Tongue (tissue), 2 donors: ENCODE data around the gene UGT1A6. TPM values are rescaled to one million over a fixed set of nuclear protein-coding genes. Genes with fewer than 3 reads are reported as not detected.
"Not testable (repeated sequence)": the region's sequence is repeated elsewhere in the genome, so short reads cannot be mapped to it uniquely, and the experiment has no call there.

ENCODE experiments used
- DNase-seq: peaks from one replicate; pipeline ENCODE4 v3.0.0-alpha.2; 2015
- total RNA-seq: library from RNA; depleted of rRNA; stranded (reverse); fragments of >200 nt; gene quantifications from one replicate; pipeline ENCODE4 v1.2.3, GENCODE V29; 2014

Gene UGT1A6
- total RNA-seq, 1 donor from 2014 or later: 9.6 TPM

DNA sequence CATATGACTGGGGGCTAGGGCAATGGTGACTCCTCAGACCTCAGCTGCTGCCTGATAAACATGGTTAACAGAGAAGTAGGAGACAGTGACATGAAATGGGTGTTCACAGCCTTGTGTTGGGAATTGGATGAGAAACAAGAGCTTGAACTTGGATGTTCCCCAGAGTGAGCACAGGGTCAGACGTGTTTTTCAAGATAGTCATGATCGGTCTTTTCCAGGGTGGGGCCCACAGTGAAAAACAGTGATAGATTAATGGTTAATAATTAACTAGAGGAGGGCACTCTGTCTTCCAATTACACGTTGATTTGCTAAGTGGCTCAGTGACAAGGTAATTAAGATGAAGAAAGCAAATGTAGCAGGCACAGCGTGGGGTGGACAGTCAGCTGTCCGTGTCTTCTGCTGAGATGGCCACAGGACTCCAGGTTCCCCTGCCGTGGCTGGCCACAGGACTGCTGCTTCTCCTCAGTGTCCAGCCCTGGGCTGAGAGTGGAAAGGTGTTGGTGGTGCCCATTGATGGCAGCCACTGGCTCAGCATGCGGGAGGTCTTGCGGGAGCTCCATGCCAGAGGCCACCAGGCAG lies 36.1 kb downstream of the UGT1A6 start, which contains the start of gene UGT1A3:
TSS of gene UGT1A3 (plus strand) at position 320 of the 579 bp plus-strand sequence. CDS start at position 405, 85 bp downstream.
- no peak for DNase-seq

DNA sequence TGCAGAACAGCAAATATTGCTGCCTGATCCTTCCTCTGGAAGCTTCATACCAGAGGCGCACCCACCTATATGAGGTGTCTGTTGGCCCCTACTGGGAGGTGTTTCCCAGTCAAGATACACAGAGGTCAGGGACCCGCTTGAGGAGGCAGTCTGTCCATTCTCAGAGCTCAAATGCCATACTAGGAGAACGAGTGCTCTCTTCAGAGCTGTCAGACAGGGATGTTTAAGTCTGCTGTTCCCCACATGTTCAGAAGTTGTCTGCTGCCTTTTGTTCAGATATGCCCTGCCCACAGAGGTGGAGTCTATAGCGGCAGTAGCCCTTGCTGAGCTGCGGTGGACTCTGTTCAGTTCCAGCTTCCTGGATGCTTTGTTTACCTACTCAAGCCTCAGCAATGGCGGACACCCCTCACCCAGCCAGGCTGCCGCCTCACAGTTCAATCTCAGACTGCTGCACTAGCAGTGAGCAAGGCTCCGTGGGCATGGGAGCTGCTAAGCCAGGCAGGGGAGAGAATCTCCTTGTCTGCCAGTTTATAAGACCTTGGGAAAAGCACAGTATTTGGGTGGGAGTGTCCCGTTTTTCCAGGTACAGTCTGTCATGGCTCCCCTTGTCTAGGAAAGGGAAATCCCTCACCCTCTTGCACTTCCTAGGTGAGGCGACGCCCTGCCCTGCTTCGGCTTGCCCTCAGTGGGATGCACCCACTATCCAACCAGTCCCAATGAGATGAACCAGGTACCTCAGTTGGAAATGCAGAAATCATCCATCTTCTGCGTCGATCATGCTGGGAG lies 44.4 kb downstream of the UGT1A6 start:
- DNase-seq: not testable (repeated sequence)

DNA sequence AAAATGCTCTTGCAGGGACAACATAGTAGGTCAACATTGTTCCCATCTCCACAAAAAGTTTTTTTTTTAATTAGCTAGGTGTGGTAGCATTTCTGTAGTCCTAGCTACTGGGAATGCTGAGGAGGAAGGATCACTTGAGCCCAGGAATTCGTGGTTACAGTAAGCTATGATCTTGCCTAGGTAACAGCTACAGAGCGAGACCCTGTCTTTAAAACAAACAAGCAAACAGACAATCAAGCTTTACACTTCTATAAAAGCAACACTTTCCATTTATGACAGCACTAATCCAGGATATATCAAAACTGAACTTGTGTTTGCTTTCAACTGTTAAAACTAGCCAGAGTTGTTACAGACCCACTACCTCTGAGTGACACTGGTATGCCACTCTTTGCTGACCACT lies 48.2 kb downstream of the UGT1A6 start:
- DNase-seq: no peak

DNA sequence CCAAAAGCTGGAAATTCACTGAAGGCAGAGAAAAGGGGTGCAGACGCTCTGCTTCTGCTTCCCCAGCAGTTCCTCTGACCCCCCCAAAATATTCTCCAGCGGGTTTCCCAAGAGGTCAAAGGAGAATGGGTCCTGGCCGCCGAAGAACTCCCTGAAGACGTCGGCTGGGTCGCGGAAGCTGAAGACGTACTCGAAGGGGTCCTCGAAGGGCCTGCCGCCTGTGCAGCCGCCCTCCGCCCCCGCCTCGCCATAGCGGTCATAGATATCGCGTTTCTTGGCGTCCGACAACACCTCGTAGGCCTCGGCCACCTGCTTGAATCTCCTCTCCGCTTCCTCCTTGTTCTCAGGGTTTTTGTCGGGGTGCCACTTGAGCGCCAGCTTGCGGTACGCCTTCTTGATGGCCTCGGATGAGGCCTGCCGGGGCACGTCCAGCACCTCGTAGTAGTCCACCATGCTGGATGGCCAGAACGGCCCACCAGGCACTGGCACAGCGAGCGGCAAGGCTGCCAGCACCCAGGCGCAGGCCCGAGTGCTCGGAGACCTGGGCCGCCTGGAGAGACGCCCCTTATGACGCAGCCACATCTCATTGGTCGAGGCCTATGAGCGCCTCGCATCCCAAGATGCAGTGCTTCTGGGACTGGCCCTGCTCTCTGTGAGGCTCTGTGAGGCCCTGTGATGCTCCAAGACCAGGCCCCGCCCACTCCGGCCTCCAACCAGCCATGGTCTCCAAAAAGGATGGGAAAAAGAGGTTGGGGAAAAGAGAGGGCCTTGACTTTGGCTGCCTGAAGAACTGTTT lies 51.0 kb downstream of the UGT1A6 start:
- no peak for DNase-seq

DNA sequence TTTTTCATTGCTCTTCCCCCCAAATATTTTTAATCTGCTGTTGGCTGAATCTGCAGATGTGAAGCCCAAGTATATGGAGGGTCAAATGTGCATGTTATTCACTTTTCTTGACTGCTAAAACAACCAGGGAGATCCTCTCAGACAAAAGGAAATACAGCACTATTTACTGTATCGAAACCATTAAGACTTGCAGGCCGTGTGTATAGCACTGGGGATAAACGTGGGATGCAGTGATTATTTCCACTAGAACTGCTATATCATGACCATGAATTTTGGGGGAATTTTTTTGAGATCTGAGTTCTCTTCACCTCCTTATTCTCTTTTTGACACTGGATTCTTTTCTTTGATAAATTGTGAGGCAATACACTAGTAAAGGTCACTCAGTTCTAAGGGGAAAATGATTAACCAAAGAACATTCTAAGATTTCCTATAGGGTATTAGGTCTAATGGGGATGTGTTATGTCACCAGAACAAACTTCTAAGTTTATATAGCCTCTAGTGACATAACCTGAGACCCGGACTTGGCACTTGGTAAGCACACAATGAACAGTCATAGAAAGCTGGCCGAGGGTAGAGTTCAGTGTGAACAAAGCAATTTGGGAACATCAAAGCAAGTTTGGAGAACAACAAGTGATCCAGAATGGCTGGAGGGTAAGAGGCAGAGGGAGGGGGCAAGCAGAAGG lies 52.5 kb downstream of the UGT1A6 start:
- no peak for DNase-seq

DNA sequence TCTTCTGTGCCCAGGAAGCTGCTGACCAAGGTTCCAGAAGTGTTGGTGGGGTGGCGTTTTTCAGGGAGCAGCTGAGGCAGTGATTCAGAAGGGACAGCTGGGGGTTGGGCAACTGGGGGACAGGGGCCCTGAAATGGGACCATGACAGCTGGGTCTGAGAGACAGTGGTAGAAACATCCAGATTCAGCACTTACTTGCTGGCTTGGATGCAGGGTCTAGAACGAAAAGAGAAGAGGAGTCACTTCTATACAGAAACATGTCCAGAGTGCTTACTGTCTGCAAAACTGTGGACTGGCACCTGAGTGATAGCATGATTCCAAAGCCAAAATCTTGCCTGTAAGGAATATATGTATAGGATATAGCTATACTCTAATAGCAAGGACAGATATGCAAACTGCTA lies 53.1 kb downstream of the UGT1A6 start:
- not testable (repeated sequence) for DNase-seq

DNA sequence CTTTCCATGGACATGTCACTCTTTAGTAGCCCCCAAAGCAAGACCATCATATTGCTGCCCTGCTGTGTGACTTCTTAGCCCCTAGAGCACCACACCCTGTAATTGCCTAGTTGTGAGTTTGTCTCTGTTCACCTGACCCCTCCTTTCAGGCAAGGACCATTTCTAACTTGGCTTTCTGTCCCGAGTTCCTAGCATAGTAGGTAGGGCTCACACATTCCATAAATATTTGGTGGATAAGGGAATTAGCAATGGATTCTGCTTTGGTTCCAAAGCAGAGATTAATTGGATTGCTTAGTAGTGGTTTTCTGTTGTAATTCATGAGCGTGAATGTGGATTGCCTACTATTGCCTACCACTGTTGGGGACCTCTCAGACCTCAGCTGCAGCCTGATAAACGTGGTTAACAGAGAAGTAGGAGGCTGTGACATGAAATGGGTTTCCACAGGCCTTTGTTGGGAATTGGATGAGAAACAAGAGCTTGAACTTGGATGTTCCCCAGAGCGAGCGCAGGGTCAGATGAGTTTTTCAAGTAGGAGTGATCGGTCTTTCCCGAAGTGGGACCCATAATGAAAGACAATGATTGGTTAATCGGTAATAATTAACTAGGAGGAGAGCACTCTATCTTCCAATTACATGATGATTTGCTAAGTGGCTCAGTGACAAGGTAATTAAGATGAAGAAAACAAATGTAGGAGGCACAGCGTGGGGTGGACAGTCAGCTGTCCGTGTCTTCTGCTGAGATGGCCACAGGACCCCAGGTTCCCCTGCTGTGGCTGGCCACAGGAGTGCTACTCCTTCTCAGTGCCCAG lies 54.0 kb downstream of the UGT1A6 start:
- no peak for DNase-seq

DNA sequence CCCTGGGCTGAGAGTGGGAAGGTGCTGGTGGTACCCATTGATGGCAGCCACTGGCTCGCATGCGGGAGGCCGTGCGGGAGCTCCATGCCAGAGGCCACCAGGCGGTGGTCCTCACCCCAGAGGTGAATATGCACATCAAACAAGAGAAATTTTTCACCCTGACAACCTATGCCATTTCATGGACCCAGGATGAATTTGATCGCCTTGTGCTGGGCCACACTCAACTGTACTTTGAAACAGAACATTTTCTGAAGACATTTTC lies 54.5 kb downstream of the UGT1A6 start:
- no peak for DNase-seq

DNA sequence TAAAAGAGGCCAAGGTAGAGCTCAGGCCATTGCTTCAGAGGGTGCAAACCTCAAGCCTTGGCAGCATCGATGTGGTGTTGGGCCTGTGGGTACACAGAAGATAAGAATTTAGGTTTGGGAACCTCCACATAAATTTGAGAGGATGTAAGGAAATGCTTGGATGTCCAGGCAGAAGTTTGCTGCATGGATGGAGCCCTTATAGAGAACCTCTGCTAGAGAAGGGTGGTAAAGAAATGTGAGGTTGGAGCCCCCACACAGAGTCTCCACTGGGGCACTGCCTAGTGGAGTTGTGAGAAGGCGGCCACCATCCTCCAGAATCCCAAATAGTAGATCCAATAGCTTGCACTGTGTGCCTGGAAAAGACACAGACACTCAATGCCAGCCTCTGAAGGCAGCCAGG lies 58.0 kb downstream of the UGT1A6 start:
- not testable (repeated sequence) for DNase-seq

DNA sequence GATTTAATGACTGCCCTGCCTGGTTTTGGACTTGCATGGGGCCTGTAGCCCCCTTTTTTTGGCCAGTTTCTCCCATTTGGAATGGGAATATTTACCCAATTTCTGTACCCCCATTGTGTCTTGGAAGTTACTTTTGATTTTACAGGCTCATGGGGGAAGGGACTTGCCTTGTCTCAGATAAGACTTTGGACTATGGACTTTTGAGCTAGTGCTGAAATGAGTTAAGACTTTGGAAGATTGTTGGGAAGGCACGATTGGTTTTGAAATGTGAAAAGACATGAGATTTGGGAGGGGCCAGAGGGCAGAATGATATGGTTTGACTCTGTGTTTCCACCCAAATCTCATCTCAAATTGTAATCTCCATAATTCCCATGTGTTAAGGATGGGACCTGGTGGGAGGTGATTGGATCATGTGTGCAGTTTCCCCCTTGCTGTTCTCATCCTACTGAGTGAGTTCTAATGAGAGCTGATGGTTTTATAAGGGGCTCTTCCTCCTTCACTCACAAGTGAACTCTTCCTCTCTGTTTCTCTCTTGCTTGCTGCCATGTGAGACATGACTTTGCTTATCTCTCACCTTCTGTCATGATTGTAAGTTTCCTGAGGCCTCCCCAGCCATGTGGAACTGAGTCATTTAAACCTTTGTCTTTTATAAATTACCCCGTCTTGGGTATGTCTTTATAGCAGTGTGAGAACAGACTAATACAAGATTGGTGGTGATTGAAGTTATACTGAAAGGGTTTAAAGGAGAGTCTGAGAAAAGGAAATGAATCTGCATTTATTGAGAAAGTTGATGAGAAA lies 58.7 kb downstream of the UGT1A6 start:
- not testable (repeated sequence) for DNase-seq

DNA sequence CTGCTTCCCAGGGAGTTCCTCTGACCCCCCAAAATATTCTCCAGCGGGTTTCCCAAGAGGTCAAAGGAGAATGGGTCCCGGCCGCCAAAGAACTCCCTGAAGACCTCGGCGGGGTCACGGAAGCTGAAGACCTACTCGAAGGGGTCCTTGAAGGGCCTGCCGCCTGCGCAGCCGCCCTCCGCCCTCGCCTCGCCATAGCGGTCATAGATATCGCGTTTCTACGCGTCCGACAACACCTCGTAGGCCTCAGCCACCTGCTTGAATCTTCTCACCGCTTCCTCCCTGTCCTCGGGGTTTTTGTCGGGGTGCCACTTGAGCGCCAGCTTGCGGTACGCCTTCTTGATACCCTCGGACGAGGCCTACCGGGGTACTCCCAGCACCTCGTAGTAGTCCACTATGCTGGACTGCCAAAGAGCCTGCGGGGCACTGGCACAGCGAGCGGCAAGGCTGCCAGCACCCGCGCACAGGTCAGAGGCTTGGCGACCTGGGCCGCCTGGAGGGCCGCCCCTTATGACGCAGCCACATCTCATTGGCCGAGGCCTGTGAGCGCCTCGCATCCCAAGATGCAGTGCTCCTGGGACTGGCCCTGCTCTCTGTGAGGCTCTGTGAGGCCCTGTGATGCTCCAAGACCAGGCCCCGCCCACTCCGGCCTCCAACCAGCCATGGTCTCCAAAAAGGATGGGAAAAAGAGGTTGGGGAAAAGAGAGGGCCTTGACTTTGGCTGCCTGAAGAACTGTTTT lies 62.4 kb downstream of the UGT1A6 start:
- no peak for DNase-seq

DNA sequence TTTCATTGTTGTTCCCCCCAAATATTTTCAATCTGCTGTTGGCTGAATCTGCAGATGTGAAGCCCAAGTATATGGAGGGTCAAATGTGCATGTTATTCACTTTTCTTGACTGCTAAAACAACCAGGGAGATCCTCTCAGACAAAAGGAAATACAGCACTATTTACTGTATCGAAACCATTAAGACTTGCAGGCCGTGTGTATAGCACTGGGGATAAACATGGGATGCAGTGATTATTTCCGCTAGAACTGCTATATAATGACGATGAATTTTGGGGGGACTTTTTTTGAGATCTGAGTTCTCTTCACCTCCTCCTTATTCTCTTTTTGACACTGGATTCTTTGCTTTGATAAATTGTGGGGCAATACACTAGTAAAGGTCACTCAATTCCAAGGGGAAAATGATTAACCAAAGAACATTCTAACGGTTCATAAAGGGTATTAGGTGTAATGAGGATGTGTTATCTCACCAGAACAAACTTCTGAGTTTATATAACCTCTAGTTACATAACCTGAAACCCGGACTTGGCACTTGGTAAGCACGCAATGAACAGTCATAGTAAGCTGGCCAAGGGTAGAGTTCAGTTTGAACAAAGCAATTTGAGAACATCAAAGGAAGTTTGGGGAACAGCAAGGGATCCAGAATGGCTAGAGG lies 63.9 kb downstream of the UGT1A6 start:
- DNase-seq: no peak

DNA sequence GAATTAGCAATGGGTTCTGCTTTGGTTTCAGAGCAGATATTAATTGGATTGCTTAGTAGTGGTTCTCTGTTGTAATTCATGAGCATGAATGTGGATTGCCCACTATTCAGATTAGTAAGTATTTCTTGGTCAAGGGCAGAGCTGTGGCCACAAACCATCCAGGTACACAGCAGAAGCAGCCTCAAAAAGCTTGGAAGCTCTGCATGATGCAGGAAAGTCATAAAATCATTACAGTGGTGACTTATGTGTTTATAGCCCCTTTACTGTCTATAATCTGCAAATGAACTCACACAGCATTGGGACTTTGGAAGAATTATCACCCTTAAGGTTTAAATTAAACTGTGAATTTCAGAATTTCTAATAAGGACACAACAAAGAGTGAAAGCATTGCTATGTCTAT lies 65.5 kb downstream of the UGT1A6 start:
- no peak for DNase-seq

DNA sequence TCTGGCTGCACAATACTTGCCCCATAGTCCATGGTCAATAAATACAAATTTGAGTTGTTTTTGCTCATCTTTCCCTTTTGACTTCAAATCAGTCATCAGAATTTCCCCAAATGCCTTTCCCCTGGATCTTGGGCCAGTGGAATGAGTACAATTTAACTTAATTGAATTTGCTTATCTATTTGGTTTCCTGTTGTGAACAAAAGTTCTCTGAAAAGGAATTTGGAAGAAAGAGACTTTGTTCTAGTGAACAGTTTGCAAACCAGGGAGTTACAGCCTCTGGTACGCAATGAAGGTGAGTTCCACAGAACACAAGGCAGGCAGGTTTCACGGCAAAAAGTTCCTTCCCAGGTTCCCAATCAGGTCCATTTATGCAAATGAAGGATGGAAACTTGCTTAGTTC lies 66.2 kb downstream of the UGT1A6 start:
- no peak for DNase-seq

DNA sequence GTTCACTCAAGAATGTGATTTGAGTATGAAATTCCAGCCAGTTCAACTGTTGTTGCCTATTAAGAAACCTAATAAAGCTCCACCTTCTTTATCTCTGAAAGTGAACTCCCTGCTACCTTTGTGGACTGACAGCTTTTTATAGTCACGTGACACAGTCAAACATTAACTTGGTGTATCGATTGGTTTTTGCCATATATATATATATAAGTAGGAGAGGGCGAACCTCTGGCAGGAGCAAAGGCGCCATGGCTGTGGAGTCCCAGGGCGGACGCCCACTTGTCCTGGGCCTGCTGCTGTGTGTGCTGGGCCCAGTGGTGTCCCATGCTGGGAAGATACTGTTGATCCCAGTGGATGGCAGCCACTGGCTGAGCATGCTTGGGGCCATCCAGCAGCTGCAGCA lies 67.4 kb downstream of the UGT1A6 start, which contains the start of gene UGT1A1:
TSS of gene UGT1A1 (plus strand) at position 228 of the 400 bp plus-strand sequence. CDS start at position 246, 18 bp downstream.
- DNase-seq: no peak

DNA sequence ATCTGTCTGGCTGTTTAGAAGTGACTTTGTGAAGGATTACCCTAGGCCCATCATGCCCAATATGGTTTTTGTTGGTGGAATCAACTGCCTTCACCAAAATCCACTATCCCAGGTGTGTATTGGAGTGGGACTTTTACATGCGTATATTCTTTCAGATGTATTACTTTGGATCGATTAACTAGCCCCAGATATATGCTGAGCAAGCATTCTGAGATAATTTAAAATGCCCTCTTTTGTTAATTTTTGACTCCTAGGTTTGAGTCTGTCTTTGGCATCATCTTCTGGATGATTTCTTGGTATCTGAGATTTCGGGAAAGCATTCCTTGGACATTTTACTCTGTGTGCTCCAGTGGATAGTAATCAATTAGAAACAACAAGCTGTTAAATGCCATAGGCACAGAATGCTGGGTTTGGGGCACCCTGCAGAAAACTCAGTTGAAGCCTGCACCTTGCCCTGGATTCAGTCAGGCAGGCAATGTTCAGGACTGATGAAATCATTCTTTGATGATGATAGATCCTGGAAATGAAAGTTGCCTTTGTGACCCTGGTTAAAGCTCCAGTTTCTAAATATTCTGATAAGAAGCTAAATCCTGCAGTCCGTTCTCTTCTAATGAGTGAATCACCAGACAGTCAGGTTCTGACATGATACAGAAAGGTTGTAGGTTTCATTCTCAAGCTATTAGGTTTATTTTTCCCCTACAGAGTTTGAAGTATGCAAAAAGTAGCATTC lies 68.5 kb downstream of the UGT1A6 start:
- DNase-seq: no peak

DNA sequence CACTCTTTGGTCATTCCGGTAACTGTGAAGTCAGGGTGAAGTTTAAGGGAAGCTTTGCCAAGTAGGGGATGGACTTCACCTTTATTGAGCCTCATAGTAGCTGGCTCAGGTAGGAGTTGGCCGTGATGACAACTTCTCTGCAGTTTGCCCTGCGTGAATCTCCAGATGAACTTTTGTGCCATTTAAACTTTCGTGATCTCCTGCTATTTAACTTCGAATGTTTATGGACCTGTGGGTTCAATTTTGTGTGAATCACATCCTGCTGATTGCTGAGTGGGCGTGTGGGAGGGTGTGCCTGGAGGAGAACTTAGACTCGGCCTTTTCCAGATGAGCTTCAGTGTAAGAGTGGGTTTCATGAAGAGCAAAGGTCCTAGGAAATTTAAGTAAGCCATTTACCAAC lies 71.6 kb downstream of the UGT1A6 start:
- no peak for DNase-seq

DNA sequence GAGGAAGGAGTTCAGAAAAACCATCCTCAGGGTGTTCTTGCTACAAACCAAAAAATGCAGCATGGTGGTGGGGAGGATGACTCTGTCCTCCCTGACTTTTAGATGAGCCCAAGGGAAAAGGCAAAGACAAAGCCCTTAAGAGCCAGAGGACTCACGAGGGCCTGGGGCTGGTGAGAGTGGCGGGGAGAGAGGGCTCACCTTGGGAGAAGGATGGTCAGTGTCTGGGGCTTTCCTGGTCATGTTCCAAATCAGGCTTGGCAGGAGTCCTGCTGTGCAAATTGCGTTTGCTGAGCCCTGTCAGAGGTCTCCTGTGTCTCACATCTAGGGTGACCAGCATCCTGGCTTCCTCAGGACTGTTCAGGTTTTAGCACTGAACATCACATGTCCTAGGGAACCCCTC lies 72.1 kb downstream of the UGT1A6 start:
- no peak for DNase-seq

DNA sequence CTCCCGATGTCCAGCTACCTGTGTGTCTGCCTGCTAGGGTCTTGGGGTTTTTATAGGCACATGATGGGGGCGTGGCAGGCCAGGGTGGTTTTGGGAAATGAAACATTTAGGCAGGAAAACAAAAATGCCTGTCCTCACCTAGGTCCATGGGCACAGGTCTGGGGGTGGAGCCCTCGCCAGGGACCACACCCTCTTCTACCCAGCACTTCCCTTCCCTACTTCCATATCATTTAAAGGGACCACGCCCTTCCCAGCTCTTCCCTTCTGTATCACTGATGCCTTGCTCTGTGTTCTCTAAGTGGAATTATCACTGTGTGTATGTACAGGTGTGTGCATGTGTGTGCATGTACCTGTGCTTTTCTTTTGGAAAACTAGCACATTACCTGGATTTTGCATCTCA lies 73.7 kb downstream of the UGT1A6 start:
- no peak for DNase-seq
